ENCODE measurements around the gene MEGF6.

The MEGF6 gene

GRCh38 chr1:3645666-3646355, 34.5 kb upstream of the MEGF6 start:
- no peak for TF ChIP-seq CTCF (IDR thresholded peaks at IDR 0.05; ENCODE audit: low read depth, low read length, missing control alignments)
- no peak overlapping the region for H3K4me3 ChIP-seq (replicated peaks; ENCODE audit: low read depth, low read length)
- no peak for DNase-seq (ENCODE audit: extremely low read depth, low read depth)

- no peak for TF ChIP-seq CTCF (IDR thresholded peaks at IDR 0.05; ENCODE audit: low read depth, low read length, missing control alignments)
Measured at GRCh38 chr1:3645247-3645646, 33.9 kb upstream of the MEGF6 start.

GRCh38 chr1:3644273-3644672, 33.0 kb upstream of the MEGF6 start:
- no peak for DNase-seq (ENCODE audit: extremely low read depth, low read depth)
- H3K4me3 ChIP-seq (replicated peaks; ENCODE audit: low read depth, low read length) = no peak overlapping the region
- no peak for TF ChIP-seq CTCF (IDR thresholded peaks at IDR 0.05; ENCODE audit: low read depth, low read length, missing control alignments)

More at GRCh38 chr1:3645247-3645646, 33.9 kb upstream of the MEGF6 start:
- H3K4me3 ChIP-seq (replicated peaks; ENCODE audit: low read depth, low read length) = no peak overlapping the region
- DNase-seq (ENCODE audit: extremely low read depth, low read depth) = no peak

- no peak overlapping the region for H3K4me3 ChIP-seq (replicated peaks; ENCODE audit: low read depth, low read length)
- no peak for TF ChIP-seq CTCF (IDR thresholded peaks at IDR 0.05; ENCODE audit: low read depth, low read length, missing control alignments)
- DNase-seq (ENCODE audit: extremely low read depth, low read depth) = no peak
Measured at GRCh38 chr1:3642919-3643675, 31.8 kb upstream of the MEGF6 start.

GRCh38 chr1:3641816-3642215, 30.5 kb upstream of the MEGF6 start:
- H3K4me3 ChIP-seq (replicated peaks; ENCODE audit: low read depth, low read length) = no peak overlapping the region
- no peak for DNase-seq (ENCODE audit: extremely low read depth, low read depth)
- no peak for TF ChIP-seq CTCF (IDR thresholded peaks at IDR 0.05; ENCODE audit: low read depth, low read length, missing control alignments)

GRCh38 chr1:3641046-3641760, 29.9 kb upstream of the MEGF6 start:
- H3K4me3 ChIP-seq (replicated peaks; ENCODE audit: low read depth, low read length) = no peak overlapping the region
- no peak for DNase-seq (ENCODE audit: extremely low read depth, low read depth)
- TF ChIP-seq CTCF (IDR thresholded peaks at IDR 0.05; ENCODE audit: low read depth, low read length, missing control alignments) = no peak

Measured in HFF-Myc (cell line).